Cardiac septum (tissue), 1 donor: ENCODE measurements around the gene SPINT3. TPM values are rescaled to one million over a fixed set of nuclear protein-coding genes. Genes with fewer than 3 reads are reported as not detected.

Source experiments
- DNase-seq: peaks from one replicate; pipeline ENCODE4 v3.0.0-alpha.2; 2020; ENCODE audit warnings: low spot score
- intact Hi-C: fragments of 100-400 bp; cut with DNase I; formaldehyde crosslinking; loops from one replicate; pipeline ENCODE4 v1.14.0; 2022
- long read RNA-seq: library from polyadenylated mRNA; unstranded; transcript quantifications from one replicate; pipeline ENCODE4 v2.0.0, GENCODE V29; 2021
- total RNA-seq: library from RNA; stranded (reverse); fragmentation: NEBNext Ultra II Directional; extraction: Animal tissue kit (Norgen Biotek cat#: 25700); gene quantifications from one replicate; pipeline ENCODE4 v1.2.1, GENCODE V29; 2021
- donor health status: DM: no; HTN: no; CAD: no.

The SPINT3 gene, protein sequence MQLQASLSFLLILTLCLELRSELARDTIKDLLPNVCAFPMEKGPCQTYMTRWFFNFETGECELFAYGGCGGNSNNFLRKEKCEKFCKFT
- not detected for total RNA-seq
- long read RNA-seq, result 0 reads

DNA sequence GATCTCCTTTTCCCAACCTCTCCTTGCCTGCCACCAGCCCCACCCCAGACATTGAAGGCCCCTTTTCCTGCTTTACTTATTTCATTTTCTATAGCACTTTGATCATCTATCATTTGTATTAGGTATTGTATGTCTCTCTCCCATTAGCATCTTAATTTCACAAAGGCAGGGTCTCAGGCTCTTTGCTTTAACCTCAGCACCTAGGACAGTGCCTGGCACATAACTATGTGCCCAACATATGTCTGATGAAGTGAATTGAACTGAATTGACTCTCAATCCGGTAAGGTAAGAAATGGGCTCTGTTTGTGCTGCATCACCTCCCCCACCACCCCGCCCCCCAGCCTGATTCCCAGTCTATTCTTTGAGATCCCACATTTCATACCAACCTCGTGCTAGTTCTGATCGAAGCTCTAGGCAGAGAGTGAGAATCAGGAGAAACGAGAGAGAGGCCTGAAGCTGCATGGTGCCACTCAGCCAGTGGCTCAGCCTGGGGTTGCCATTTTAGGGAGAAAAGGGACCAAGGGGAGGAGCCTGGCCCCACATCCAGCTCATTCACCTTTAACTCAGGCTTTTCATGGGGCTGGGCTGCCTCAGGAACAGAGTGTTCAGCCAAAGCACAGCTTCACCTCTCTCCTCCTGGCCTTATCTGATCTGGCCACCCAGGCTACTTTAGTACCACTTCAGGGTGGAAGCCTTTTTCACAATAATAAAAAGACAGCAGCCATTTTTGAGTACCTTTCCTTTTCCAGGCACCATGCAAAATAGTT lies at the start of gene SPINT3:
TSS of gene SPINT3 (minus strand) at position 476 of the 767 bp plus-strand sequence. CDS start at position 462, 14 bp downstream.
- no peak for DNase-seq
- intact Hi-C loops, result no loop called here

DNA sequence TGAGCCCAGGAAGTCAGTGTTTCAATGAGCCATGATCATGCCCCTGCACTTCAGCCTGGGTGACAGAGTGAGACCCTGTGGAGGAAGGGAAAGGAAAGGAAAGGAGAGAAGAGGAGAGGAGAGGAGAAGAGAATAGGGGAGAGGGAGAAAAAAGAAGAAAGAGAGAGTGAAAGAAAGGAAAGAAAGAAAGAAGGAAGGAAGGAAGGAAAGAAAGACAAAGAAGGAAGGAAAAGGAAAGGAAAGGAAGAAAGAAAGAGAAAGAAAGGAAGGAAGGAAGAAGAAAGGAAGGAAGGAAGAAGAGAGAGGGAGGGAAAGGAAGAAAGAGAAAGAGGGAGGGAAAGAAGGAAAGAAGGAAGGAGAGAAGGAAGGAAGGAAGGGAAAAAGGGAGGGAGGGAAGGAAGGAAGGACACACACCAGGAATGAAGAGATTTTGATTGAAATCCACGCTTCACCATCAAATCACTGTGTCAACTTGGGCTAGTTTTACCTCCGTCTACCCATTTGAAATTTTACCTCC lies 49.4 kb upstream of the SPINT3 start:
- no peak for DNase-seq
- intact Hi-C loops, result no loop called here

DNA sequence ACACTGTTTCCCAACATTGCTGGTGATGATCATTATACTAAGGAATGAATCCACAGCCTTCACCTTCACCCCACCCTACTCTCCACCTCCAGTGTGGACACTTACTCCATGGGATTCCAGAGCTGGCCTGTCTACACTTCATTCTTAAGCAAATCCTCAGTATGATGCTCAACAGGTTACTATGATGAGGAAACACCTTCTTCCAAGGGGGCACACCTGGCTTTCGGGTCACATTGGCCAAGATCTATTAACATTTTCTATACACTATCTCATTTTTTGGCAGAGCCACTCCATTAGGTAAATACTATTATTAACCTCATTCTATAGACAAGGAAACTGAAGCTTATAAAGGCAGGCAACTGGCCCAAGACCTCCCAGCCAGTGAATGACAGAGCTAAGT lies 39.8 kb upstream of the SPINT3 start:
- no peak for DNase-seq
- intact Hi-C loops, result no loop called here

DNA sequence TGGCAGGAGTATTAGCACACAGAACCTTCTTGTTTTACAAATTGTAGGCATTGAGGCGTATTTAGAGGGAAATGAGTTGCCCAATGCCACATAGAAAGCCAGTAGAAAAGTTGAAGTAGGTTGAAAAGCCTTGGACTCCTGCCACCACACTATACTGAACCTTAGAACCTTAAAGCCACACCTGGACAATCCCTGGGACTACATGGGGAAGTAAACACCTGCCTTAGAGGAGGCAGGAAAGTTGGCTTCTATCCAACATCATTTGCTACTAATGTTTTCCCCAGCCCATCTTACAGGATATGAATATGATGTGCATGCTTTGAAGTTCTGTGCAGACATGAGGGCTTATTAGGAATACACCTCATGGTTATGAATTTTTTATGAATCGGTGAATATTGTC lies 37.0 kb upstream of the SPINT3 start:
- no peak for DNase-seq
- intact Hi-C loops, result no loop called here

DNA sequence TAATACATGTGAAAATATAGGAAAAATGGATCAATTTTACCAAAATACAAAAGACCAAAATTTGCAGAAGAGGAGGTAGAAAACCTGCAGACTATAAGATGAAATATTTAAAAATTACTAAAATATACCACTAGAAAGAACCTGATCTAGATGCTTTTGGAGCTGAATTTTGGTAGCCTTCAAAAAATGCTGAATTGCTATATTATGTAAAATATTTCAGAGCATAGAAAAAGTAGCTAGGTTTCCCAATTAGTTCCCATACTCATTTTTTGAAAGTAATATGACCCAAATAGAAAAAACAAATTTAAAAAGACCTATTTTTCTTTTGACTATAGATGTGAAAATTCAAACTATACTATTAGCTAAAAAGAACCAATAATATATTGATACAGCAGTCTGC lies 35.3 kb upstream of the SPINT3 start:
- intact Hi-C loops, result no loop called here

DNA sequence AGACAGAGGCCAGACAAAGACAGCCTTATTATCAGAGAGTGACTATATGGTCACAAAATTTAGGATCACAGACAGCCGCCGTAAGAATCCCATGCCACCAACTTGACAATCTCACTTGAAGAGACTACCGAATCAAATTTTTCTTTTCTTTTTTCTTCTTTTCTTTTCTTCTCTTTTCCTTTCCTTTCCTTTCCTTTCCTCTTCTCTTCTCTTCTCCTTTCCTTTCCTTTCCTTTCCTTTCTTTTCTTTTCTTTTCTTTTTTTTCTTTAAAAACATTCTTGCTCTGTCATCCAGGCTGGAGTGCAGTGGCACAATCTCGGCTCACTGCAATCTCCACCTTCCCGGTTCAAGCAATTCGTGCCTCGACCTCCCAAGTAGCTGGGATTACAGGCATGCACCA lies 33.0 kb upstream of the SPINT3 start:
- intact Hi-C loops, result no loop called here
- no peak for DNase-seq

More for the DNA sequence above, 35.3 kb upstream of the SPINT3 start:
- DNase-seq, result no peak

DNA sequence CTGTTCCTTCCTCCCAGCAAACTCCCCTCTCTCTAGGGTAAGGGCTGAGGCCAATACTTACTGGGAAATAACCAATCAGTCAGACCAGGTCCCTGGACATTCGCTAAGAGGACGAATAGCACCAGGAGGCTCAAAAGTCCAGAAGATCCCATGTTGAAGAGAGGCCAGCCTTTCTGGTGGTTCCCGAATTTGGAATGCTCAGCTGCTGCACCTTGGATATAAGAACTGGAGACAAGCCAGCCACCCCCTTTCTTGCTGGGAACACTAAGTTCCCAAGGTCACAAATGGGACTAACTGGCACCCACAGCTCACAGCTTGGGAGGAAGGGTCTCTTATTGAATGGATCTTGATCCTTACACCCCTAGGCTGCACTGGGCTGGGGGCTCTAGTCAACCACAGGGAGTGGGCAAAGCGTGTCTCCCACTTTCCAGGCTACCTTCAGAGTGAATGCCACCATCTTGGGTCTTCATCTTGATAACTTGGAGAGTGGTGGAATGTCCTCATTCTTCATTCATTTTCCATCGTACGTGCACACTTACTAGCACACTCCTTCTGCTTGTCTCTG lies 31.9 kb upstream of the SPINT3 start, which contains the start of gene EPPIN:
TSS of gene EPPIN (minus strand) at position 196 of the 565 bp plus-strand sequence. CDS start at position 152, 44 bp downstream.
- DNase-seq, result no peak
- intact Hi-C loops, result no loop called here

DNA sequence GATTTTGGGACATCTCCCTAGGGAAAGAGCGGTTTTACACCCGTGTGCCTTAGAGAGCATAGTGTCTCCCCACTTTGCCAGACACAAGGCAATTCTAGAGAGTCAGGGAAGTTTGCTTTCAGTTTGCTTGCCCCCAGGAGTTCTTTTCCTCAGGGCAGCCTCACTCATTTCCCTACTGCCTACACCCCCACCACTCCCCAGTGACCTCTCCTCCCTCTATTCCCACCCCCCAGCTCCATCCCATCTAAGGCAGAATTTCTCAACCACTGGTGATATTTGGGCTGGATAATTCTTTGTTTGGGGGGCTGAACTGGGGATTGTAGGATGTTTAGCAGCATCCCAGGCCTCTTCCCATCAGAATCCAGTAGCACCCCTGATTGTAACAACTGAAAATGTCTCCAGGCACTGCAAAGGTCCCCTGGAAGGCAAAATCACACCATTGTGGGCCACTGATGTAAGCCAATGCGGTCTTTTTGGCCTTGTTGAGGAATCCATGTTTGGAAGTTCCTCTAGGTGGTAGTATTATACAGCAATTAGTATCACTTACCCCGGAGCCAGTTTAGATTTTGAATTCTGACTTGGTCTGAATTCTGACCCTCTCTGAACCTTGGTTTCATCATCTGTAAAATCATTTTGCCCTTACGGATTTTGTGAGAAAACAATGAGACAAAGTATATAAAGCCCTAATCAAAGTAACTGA lies 30.5 kb upstream of the SPINT3 start:
- DNase-seq, result no peak
- intact Hi-C loops, result loop anchor here (2.0 kb wide), 1 partner anchor 225 kb away; no protein-coding TSS in a partner anchor

DNA sequence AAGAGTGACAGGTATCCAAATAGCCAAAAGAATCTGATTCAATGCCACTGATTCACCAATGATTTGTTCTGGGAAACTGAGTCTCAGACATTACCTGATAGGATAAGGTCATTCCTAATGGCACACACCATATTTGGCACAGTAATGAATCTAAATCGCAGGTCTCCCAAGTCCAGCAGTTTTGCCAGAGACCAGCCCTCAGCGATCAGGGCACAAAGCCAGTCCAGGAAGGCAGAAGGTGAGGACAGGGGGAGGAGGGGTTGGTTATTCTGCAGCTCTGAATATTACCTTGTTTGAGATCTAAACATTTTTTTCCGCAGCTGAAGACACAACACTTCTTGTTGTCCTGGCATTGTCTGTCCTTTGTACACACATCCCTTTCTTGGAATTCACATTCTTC lies 29.9 kb upstream of the SPINT3 start:
- no peak for DNase-seq
- intact Hi-C loops, result loop anchor here (2.0 kb wide), 1 partner anchor 225 kb away; no protein-coding TSS in a partner anchor

DNA sequence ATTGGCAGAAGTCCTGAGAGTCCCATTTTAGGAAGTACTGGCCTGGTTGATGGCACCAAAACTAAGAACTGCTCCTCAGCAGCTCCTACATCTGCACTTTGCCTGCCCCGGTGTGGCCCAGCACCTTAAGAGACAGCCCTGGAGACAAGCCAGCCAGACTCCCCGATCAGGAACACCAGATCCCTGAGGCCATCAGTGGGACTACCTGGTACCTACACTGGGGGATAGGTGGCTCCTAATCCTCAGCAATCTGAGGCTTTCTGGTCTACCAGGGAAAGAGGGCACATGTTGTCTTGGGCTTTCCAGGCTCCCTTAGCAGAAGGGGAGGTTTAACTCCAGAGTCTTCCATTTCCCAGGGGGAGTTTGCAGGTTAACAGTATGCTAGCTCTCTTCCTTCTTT lies 24.0 kb upstream of the SPINT3 start, which contains the start of gene WFDC6:
TSS of gene WFDC6 (minus strand) at position 101 of the 400 bp plus-strand sequence. CDS start at position 26, 75 bp downstream.
- intact Hi-C loops, result no loop called here
- DNase-seq, result no peak

DNA sequence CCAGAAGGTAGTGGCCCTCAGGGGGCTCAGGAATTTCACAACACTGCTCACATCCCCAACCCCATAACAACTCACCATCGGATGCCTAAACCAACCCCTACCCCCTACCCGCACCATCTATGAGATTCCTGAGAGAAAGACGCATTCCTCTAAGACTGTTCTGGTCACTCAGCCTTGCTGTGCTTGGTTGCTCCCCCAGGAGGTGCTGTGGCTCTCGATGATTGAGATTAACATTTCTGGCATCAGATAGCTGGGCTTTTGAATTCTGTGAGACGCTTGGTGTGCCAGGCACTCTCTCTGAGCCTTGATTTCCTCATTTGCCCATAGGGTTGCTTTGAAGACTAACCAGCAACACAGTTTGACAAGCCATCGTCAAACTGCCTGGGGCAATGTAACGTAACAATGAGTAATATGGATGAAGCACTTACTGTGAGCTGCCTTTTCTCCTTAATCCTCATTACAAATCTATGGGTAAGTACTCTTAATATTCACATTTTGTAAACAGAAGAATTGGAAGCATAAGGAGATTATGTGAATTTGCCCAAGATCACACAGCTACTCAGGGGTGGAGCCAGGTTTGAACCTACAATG lies 22.9 kb upstream of the SPINT3 start:
- intact Hi-C loops, result no loop called here

DNA sequence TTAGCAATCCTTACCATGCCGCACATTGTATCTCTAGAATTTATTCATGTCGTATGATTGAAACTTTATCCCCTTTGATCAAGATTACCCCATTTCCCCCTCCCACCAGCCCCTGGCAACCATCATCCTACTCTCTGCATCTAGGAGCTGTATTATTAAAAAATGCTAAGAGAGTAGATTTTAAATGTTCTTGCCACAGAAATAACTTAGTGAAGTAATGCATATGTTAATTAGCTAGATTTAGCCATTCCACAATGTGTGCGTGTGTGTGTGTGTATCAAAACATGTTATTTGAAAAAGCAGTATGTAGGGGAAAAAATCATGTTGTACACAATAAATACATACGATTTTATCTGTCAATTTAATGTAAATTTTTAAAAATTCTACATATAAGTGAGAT lies 11.9 kb upstream of the SPINT3 start:
- intact Hi-C loops, result no loop called here
- no peak for DNase-seq

More for the DNA sequence above, 22.9 kb upstream of the SPINT3 start:
- DNase-seq, result no peak

DNA sequence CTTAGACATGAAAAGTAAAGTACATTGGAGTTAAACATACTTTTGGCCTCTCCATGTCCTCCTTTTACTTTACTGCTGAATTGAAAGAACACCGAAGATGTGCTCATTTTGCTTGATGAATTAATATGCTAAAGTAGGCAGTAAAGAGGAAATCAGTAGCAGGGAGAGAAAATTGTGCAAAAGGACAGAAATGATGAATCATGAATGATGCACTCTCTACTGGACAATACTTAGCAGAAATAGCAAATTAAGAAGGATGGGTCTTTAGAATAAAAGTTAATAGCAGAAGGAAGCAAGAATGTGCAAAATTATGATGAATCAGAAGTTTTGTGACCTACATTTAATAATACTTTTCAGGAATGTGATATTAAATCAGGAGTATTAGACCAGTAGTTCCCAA lies 8.4 kb upstream of the SPINT3 start:
- intact Hi-C loops, result no loop called here
- no peak for DNase-seq

DNA sequence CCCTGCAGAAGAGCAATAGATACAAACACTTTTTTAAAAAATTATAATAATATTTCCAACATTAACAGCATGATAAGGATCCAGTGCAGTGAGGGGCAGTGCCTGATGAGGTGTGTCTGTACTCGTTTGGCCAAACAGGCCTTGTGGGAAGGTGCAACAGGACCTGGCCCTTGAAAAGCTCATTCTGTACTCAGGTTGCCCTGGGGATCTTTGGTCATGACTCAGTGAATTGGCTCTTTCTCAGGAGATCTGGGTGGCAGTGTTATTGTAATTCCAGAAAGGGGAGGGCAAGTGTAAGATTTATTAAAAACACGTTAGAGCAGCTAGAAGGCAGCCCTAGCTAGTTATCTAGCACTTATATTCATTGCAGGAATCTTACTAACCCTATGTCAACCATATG lies 2.9 kb upstream of the SPINT3 start:
- no peak for DNase-seq
- intact Hi-C loops, result no loop called here

DNA sequence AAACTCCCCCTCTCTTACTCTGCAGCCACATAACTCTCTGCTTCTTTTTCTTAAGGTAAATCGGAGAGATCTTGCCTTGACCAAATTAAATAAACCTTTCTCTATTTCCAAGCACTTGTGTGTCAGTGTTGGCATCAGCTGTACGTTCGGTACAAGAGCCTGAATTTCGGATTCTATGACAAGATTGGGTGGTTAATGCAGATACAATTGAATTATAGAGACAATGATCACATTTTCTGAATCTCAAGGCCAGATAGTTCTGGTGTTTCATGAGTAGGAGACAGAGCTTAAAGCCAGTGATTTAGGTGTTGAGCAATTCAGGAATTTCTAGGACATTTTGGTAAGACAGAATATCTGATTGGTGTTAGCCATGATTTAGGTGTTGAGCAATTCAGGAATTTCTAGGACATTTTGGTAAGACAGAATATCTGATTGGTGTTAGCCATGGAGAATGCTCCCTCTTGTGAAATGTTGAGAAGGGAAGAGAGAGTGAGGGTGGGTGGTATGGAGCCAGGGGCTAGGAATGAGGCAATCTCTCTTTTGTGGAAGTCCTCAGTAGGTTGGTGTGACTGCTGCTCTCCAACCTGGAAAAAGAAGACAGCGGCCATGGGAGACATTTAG lies 5.1 kb downstream of the SPINT3 start:
- no peak for DNase-seq
- intact Hi-C loops, result no loop called here

DNA sequence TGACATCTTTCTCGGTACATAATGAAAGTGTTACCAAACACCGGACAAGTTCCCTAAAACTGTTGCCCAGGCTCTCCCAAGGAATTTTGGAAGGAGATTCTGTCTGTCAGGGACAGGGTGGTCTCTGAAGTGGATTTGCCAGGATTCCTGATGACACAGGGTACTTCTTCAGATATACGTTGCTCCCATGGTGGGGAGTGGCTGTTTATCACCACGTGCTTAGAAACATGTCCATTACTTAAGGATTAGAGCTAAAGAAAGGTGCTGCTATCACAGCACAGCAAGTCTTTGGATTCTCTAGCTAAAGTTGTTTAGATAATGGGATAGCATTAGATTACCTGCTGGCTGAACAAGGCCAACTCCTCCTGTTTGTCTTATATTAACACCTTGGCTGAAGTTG lies 6.3 kb downstream of the SPINT3 start:
- intact Hi-C loops, result no loop called here
- no peak for DNase-seq

DNA sequence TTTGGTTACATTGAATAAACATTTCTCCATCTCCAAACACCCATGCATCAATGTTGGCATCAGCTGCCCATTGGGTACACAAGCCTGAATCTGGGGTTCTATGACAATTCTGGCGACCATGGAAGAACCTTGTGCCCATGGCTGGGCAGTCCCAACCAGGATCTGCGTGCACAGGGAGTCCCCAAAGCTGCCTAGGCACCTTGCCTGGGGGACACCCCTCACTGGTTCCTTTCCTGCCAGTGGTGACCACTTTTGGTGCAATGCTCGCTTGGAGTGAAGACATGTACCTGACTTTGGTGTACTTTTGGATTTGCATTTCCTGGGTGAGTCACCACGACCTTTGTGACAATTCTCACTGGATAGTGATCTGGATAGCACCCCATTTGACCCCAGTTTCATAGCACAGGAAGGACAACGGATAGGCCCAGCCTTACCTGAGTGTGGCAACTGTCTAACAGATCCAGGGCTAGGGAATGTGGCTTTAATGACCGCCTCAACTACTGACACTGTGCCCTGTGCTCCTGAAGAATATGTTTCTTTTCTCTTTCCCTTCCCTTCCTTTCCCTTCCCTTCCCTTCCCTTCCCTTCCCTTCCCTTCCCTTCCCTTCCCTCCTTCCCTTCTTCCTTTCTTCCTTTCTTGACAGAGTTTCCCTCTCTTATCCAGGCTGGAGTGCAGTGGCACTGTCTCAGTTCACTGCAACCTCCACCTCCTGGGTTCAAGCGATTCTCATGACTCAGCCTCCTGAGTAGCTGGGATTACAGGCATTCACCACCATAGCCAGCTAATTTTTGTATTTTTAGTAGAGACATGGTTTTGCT lies 7.1 kb downstream of the SPINT3 start:
- intact Hi-C loops, result no loop called here
- no peak for DNase-seq

DNA sequence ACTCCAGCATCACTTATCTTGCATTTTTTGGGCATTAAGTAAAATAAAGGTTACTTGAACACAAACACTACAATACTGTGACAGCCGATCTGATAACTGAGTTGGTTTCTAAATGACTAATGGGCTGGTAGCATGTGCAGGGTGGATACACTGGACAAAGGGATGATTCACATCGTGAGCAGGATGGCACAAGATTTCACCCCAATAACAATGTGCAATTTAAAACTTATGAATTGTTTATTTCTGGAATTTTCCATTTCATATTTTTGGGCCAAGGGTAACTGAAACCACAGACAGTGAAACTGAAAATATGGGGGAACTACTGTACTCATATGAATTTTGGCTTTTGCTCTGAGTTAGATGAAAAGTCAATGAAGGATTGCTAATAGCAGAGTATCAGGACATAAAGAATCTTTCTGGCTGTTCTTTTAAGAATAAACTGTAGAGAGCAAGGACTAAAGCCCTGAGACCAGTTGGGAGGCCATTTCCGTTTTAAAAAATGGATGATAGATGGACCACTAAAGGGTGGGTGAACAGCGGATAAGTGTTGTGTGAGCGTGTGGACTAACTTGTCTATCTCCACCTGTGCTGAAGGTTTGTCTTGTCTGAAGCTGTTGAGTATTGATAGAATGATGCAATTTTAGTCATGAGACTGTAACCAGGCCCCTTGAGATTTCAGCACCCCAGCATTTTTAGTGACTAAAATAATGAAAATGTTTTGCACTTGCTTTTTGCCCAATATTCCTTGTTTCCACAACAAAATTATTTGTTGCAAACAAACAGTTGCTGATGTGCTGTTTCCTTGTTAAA lies 8.2 kb downstream of the SPINT3 start:
- intact Hi-C loops, result no loop called here

More for the DNA sequence above, 8.2 kb downstream of the SPINT3 start:
- DNase-seq, result no peak
